ENCODE results near the gene LZTS3.
"Not testable (repeated sequence)": the region's sequence is repeated elsewhere in the genome, so short reads cannot be mapped to it uniquely, and the experiment has no call there.

GRCh38 chr20:3152057-3152644, 21.2 kb downstream of the LZTS3 start:
- TF ChIP-seq CTCF (conservative IDR thresholded peaks at IDR 0.05; ENCODE audit: low read depth, low read length); EZH2 (IDR thresholded peaks at IDR 0.05; ENCODE audit: borderline replicate concordance, low read depth, low read length, poor library complexity, severe bottlenecking): not testable (repeated sequence)

Data from A673 (cell line).